OCI-LY7 (cell line): ENCODE measurements around the gene ATG12. TPM values are rescaled to one million over a fixed set of nuclear protein-coding genes. Genes with fewer than 3 reads are reported as not detected.

Experiments used
- BruUV-seq: library from RNA; stranded (reverse); fragments of 400-500 nt; replicated peaks from 2 replicates; lab custom pipeline; 2021; lab: Mats Ljungman, UMichigan
- CTCF ChIA-PET: fragments of 300-600 bp; sonication (Branson Sonifier 250); formaldehyde crosslinking; loops from one replicate; lab custom pipeline; 2022; ENCODE audit warnings: antibody characterized with exemption; ENCODE audit not compliant: unreplicated experiment; lab: Charles Lee
- POLR2A ChIA-PET: fragments of 300-600 bp; sonication (Branson Sonifier 250); formaldehyde crosslinking; loops from one replicate; lab custom pipeline; 2022; ENCODE audit warnings: antibody characterized with exemption; lab: Charles Lee
- DNase-seq: peaks from one replicate; pipeline ENCODE4 v3.0.0-alpha.2; 2015; ENCODE audit warnings: low spot score
- H2AFZ ChIP-seq: fragments of 200-600 bp; sonication (generic), shearing (Covaris generic); 2 replicates; pipeline ENCODE4 v1.6.1; 2014; ENCODE audit warnings: mild to moderate bottlenecking, antibody characterized with exemption, low read length, moderate library complexity
- H3K27ac ChIP-seq: fragments of 200-600 bp; sonication (generic); 2 replicates; pipeline ENCODE4 v1.5.1; 2014; ENCODE audit warnings: mixed run types, low read depth, mild to moderate bottlenecking, moderate library complexity, low read length, inconsistent platforms; ENCODE audit not compliant: poor library complexity, severe bottlenecking
- H3K36me3 ChIP-seq: fragments of 200-600 bp; sonication (generic); 2 replicates; pipeline ENCODE4 v1.6.1; 2014; ENCODE audit warnings: mild to moderate bottlenecking, antibody characterized with exemption, low read length, moderate library complexity, mixed read lengths; ENCODE audit not compliant: insufficient read depth
- H3K4me1 ChIP-seq: fragments of 200-600 bp; sonication (generic); 2 replicates; pipeline ENCODE4 v1.5.1; 2014; ENCODE audit warnings: mild to moderate bottlenecking, low read length; ENCODE audit not compliant: insufficient read depth, poor library complexity, severe bottlenecking
- H3K4me2 ChIP-seq: fragments of 200-600 bp; sonication (generic); 2 replicates; pipeline ENCODE4 v1.6.1; 2014; ENCODE audit warnings: mild to moderate bottlenecking, low read length
- H3K4me3 ChIP-seq: fragments of 200-600 bp; sonication (generic); 2 replicates; pipeline ENCODE4 v1.5.1; 2014; ENCODE audit warnings: mild to moderate bottlenecking, low read depth, low read length; ENCODE audit not compliant: poor library complexity, severe bottlenecking
- H3K79me2 ChIP-seq: fragments of 200-600 bp; sonication (generic); 2 replicates; pipeline ENCODE4 v1.6.1; 2016; ENCODE audit warnings: low read depth, mild to moderate bottlenecking, low read length, moderate library complexity, mixed read lengths; ENCODE audit not compliant: insufficient read depth
- H3K9me2 ChIP-seq: fragments of 200-600 bp; sonication (generic); 2 replicates; pipeline ENCODE4 v1.6.1; 2016; ENCODE audit warnings: mild to moderate bottlenecking, low read length, mixed read lengths; ENCODE audit not compliant: insufficient read depth
- H3K9me3 ChIP-seq: fragments of 200-600 bp; sonication (generic); 2 replicates; pipeline ENCODE4 v1.6.1; 2014; ENCODE audit warnings: mild to moderate bottlenecking, mixed run types, low read length, mixed read lengths
- H4K20me1 ChIP-seq: fragments of 200-600 bp; sonication (generic); 2 replicates; pipeline ENCODE4 v1.6.1; 2014; ENCODE audit warnings: mild to moderate bottlenecking, antibody characterized with exemption, low read length, moderate library complexity, mixed read lengths; ENCODE audit not compliant: insufficient read depth
- EZH2phosphoT487 ChIP-seq: fragments of 200-600 bp; sonication (generic); IDR thresholded peaks from 2 replicates; pipeline ENCODE4 v1.6.1; 2018; ENCODE audit warnings: low read depth, borderline replicate concordance, mild to moderate bottlenecking, mixed run types, antibody characterized with exemption, low read length, moderate library complexity, mixed read lengths
- intact Hi-C: fragments of 100-400 bp; cut with micrococcal nuclease; formaldehyde crosslinking; loops from one replicate; pipeline ENCODE4 v1.10.0; 2022; ENCODE audit not compliant: unreplicated experiment
- total RNA-seq, 2 experiments: library from RNA; depleted of rRNA in 1 of 2; stranded (reverse); fragments of >200 nt in 1 of 2; shearing (Covaris generic) in 1 of 2; gene quantifications; 2 replicates each; pipeline ENCODE4 v1.2.3, GENCODE V29; 2014 to 2022
- TF ChIP-seq, protein P1 (sequence below): fragments of 200-600 bp; sonication (generic); conservative IDR thresholded peaks from 2 replicates; pipeline ENCODE4 v1.5.1; 2014; ENCODE audit warnings: mild to moderate bottlenecking, antibody characterized with exemption, low read length, moderate library complexity, mixed read lengths

Gene ATG12
- total RNA-seq, 2 experiments from 2014 or later: 38.0 to 48.3 TPM

DNA sequence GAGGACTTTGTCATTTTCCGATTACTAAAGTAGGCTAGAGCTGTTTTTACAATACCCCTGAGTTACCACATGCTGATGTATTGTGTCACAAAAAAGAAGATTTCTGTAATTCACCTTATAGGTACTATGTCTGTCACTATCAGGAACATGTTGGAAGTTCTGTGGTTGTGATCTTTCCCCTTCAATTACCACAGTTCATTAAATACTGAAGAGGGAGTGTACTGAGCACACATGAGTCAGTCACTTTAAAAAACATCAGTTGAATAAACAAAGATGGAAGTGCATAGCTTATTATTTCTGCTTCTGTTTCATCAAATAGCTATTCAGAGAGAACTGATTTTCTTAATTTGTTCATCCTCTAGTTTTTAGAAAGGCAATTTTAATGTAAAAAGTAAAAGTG is 32.0 kb upstream of the ATG12 start:
- BruUV-seq: no TSS peak
- Histone ChIP-seq H3K79me2 (no peaks in the 10 kb centered on the region), H2AFZ (no peak overlapping the region), H3K27ac (no peak overlapping the region), H3K4me3 (no peak overlapping the region), H3K9me2 (no peaks in the 10 kb centered on the region), H3K4me2 (no peak overlapping the region), H3K4me1 (no peaks in the 10 kb centered on the region), H3K9me3 (no peaks in the 10 kb centered on the region), H4K20me1 (no peaks in the 10 kb centered on the region), H3K36me3 (peaks cover 25% of the 10 kb centered on the region)
- intact Hi-C loops: no loop called here
- CTCF ChIA-PET: no interaction called here
- DNase-seq: no peak
- POLR2A ChIA-PET: interaction anchor here (1.0 to 1.8 kb wide), 3 partner anchors 13 to 32 kb away, joined by 3 to 6 read pairs (median 5); partner anchors contain the start of genes AP3S1 and ATG12
- TF ChIP-seq EZH2phosphoT487: no peak
- TF ChIP-seq, protein P1, sequence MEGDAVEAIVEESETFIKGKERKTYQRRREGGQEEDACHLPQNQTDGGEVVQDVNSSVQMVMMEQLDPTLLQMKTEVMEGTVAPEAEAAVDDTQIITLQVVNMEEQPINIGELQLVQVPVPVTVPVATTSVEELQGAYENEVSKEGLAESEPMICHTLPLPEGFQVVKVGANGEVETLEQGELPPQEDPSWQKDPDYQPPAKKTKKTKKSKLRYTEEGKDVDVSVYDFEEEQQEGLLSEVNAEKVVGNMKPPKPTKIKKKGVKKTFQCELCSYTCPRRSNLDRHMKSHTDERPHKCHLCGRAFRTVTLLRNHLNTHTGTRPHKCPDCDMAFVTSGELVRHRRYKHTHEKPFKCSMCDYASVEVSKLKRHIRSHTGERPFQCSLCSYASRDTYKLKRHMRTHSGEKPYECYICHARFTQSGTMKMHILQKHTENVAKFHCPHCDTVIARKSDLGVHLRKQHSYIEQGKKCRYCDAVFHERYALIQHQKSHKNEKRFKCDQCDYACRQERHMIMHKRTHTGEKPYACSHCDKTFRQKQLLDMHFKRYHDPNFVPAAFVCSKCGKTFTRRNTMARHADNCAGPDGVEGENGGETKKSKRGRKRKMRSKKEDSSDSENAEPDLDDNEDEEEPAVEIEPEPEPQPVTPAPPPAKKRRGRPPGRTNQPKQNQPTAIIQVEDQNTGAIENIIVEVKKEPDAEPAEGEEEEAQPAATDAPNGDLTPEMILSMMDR: no peak

DNA sequence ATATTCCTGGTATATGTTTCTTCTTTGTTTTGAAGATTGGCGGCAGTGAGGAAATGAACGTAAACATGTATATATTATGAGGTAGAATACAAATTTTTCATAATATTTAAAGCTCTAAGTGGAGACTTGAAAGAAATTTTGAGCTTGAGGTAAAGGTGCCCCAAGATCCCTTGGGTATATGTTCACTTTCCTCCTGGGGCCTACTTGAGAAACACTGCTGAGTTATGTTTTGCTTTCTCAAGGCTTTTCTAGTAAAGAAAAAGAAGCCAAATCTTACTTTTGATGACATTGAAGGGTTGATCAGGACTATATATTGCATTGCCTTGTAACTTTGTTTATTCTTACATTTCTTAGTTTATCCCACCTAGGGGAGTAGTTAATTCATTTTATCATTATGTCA is 31.1 kb upstream of the ATG12 start:
- Histone ChIP-seq H3K9me3 (no peaks in the 10 kb centered on the region), H3K9me2 (no peaks in the 10 kb centered on the region), H3K27ac (no peak overlapping the region), H3K4me1 (no peaks in the 10 kb centered on the region), H3K4me2 (no peak overlapping the region), H3K79me2 (no peaks in the 10 kb centered on the region), H2AFZ (no peak overlapping the region), H3K4me3 (no peak overlapping the region), H4K20me1 (no peaks in the 10 kb centered on the region), H3K36me3 (peaks cover 25% of the 10 kb centered on the region)
- BruUV-seq: no TSS peak
- ChIA-PET POLR2A (interaction anchor here (0.6 kb wide), 1 partner anchor 359 kb away, joined by 4 read pairs; no protein-coding TSS in a partner anchor), CTCF (no interaction called here)
- intact Hi-C loops: no loop called here
- TF ChIP-seq EZH2phosphoT487: no peak
- TF ChIP-seq, protein P1: no peak
- no peak for DNase-seq

DNA sequence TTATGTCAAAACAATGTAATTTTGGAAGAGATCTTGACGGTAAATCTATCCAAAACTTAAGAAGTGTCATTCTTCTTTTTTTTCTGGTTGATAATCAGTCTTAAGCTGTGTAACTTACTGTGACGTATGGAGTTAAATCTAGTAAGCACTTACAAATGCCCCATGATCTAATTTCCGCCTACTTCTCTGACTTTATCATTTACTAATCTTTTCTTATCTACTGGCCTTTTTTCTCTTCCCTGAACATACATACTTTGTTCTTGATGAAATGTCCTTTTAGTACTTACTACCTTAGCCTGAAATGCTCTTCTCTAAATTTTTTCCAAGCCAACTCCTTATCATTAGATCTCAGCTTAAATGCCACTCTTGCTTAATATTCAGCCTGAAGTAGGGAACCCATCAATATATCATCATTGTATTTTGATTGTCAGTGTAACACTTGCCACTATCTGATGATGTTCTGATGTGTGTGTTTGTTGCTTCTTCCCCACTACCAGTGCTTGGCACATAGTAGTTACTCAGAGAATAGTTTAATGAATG is 28.0 kb upstream of the ATG12 start:
- peaks cover 22% of the 10 kb centered on the region; the same call in 1 of the 2 replicates for H3K36me3 ChIP-seq
- no peaks in the 10 kb centered on the region for H3K9me2 ChIP-seq
- TF ChIP-seq, protein P1: no peak
- no peak for TF ChIP-seq EZH2phosphoT487
- ChIA-PET POLR2A (interaction anchor here (0.6 to 0.9 kb wide), 4 partner anchors 17 to 674 kb away, joined by 3 to 6 read pairs (median 4); no protein-coding TSS in a partner anchor), CTCF (no interaction called here)
- no peaks in the 10 kb centered on the region for H4K20me1 ChIP-seq
- H2AFZ ChIP-seq: no peak overlapping the region
- peaks cover 14% of the 10 kb centered on the region; the same call in 1 of the 2 replicates for H3K79me2 ChIP-seq
- no peak overlapping the region for H3K27ac ChIP-seq
- no peak for DNase-seq
- H3K4me2 ChIP-seq: no peak overlapping the region
- H3K9me3 ChIP-seq: 0 out of 2 replicates have a peak, but pooled peaks cover under 1% of the 10 kb centered on the region
- intact Hi-C loops: no loop called here
- BruUV-seq: no TSS peak
- H3K4me1 ChIP-seq: no peaks in the 10 kb centered on the region
- H3K4me3 ChIP-seq: no peak overlapping the region
